ENCODE results near the gene ZSCAN5B. TPM values are rescaled to one million over a fixed set of nuclear protein-coding genes. Genes with fewer than 3 reads are reported as not detected.
"Not testable (repeated sequence)": the region's sequence is repeated elsewhere in the genome, so short reads cannot be mapped to it uniquely, and the experiment has no call there.

Gene ZSCAN5B
- total RNA-seq, 2 experiments from 2014 or later: not detected

DNA sequence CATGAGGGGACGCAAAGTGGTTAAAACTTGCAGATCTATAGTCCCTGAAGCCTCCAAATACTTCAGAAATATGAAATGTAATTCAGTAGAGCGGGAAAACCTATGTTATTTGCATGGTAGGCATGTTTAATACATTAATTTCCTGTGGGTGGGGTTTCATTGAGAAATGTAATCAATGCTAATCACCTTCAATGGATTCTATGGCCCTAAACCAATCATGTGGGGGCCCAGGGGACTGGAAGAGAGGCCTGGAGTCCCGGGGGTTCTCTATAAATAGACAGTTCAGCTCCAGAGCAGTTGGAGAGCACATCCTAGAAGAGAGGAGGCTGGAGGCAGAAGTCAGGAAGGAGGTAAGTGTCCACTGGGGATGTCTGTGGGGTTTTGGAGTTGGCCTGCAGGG, 4.4 kb upstream of the ZSCAN5B start, which contains the start of gene ZSCAN5C:
ZSCAN5C (plus strand) TSS at position 301 of the 400 bp plus-strand sequence. CDS start 3,641 bp downstream, outside the sequence.
- Mint-ChIP-seq H3K9me3 (no peaks in the 10 kb centered on the region), H3K4me1 (ENCODE audit: low read depth) (no peaks in the 10 kb centered on the region), H3K36me3 (ENCODE audit: low read depth) (no peaks in the 10 kb centered on the region), H3K4me3 (no peak within 1 kb of the TSS), H3K27ac (no peak within 1 kb of the TSS), H3K27me3 (ENCODE audit: low read depth) (peaks cover 6% of the 10 kb centered on the region)
- no peak for DNase-seq
- intact Hi-C loops (cut with micrococcal nuclease): no loop called here
- CTCF ChIA-PET: no interaction called here

DNA sequence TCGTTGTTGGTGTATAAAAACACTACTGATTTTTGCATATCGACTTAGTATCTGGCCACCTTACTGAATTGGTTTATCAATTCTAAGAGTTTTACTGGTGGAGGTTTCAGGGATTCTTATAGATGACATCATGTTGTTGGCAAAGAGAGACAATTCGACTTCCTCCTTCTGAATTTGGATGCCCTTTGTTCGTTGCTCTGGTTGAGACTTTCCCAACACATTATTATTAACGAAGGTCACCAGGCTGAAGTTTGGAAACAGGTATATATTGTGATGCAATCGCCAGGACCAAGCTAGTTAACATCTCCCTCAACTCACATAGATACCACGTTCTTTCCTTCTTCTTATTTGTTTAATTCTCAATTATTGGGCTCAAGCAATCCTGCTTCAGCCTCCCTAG, 2.1 kb upstream of the ZSCAN5B start:
- Mint-ChIP-seq H3K27me3 (ENCODE audit: low read depth) (peaks cover 2% of the 10 kb centered on the region), H3K36me3 (ENCODE audit: low read depth) (no peaks in the 10 kb centered on the region), H3K9me3 (no peaks in the 10 kb centered on the region), H3K4me1 (ENCODE audit: low read depth) (no peaks in the 10 kb centered on the region), H3K4me3 (no peak overlapping the region), H3K27ac (no peak overlapping the region)
- DNase-seq: no peak
- CTCF ChIA-PET: no interaction called here
- intact Hi-C loops (cut with micrococcal nuclease): no loop called here

DNA sequence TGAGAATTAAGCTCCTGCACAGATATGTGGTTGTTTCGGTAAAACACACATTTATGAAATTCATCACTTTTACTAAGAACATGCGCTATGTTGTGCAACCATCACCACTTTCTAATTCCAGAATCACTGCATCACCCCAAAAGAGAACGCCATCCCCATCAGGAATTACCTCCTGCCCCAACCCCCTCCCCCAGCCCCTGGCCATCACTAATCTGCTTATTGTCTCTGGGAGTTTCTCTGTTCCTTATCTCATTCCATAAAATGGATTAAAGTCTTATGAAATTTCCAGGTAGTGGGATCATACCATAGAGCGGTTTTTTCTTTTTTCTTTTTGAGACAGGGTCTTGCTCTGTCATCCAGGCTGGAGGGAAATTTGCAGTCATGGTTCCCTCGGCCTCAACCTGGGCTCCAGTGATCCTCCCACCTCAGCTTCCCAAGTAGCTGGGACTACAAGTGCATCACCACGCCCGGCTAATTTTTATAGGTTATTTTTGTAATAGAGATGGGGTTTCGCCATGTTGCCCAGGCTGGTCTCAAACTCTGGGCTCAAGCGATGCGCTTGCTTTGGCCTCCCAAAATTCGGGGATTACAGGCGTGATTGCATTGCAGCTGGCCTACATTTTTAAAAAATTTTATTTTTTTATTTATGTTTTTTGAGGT, 3.5 kb downstream of the ZSCAN5B start:
- Mint-ChIP-seq H3K4me1 (ENCODE audit: low read depth) (no peaks in the 10 kb centered on the region), H3K36me3 (ENCODE audit: low read depth) (no peaks in the 10 kb centered on the region), H3K27me3 (ENCODE audit: low read depth) (peaks cover 2% of the 10 kb centered on the region), H3K9me3 (no peaks in the 10 kb centered on the region), H3K27ac (no peak overlapping the region), H3K4me3 (no peak overlapping the region)
- CTCF ChIA-PET: no interaction called here
- DNase-seq: no peak
- intact Hi-C loops (cut with micrococcal nuclease): no loop called here

DNA sequence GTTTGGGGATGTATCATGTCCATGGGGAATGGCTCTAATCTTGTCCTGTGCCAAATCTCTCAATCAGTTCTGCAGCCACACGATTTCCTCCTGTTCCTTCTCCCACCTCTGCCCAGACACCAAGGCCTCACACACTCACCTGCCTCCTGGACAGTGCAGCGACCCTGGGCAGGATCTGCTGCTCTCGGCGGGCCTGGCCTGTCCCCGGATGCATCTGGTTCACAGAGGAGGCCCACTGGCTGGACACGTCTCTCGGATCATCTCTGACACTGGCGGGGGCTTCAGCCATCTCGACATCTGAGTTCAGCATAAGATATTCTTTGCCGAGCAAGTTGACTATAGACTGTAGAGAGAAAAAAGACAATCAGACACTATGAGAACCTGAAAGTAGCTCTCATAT, 5.9 kb downstream of the ZSCAN5B start:
- Mint-ChIP-seq H3K4me1 (ENCODE audit: low read depth) (no peaks in the 10 kb centered on the region), H3K4me3 (no peak overlapping the region), H3K36me3 (ENCODE audit: low read depth) (no peaks in the 10 kb centered on the region), H3K9me3 (no peaks in the 10 kb centered on the region), H3K27ac (no peak overlapping the region), H3K27me3 (ENCODE audit: low read depth) (no peaks in the 10 kb centered on the region)
- CTCF ChIA-PET: interaction anchor here (1.7 kb wide), 1 partner anchor 125 kb away, joined by 3 read pairs; no protein-coding TSS in a partner anchor
- intact Hi-C loops (cut with micrococcal nuclease): no loop called here
- DNase-seq: no peak

DNA sequence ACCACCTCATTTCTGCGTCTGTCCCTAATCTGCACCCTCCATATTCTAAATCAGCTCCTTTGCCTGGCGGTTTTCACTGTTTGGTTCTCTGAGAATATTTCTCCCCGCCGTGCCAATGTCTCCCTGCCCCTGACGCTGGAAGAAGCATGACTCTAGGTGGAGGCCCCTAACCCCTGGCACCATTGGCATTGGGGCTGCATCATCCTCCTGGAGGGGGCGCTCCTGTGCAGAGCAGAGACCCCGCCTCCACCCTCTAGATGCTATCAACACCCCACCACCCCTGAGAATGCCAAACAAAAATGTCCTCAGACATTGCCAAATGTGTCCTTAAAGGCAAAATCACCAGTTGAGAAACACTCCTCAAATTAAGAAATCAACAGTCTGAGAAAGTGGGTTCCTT, 6.5 kb downstream of the ZSCAN5B start:
- Mint-ChIP-seq H3K27ac (no peak overlapping the region), H3K4me3 (no peak overlapping the region), H3K4me1 (ENCODE audit: low read depth) (no peaks in the 10 kb centered on the region), H3K36me3 (ENCODE audit: low read depth) (no peaks in the 10 kb centered on the region), H3K27me3 (ENCODE audit: low read depth) (no peaks in the 10 kb centered on the region), H3K9me3 (no peaks in the 10 kb centered on the region)
- intact Hi-C loops (cut with micrococcal nuclease): no loop called here
- CTCF ChIA-PET: no interaction called here
- no peak for DNase-seq

DNA sequence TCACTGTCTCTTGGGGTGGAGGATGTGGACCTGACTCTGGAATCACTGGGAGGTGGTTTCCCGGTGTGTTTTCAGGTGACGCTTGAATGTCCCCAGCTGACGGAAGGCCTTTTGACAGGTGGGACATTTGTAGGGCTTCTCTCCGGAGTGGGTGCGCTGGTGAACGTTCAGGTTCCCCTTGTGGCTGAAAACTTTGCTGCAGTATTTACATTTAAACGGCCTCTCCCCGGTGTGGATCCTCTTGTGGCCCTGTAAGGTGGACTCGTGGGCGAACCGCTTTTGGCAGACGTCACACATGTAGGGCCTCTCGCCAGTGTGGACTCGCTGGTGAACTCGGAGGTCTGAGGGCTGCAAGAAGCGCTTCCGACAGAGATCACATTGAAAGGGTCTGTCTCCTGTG, 7.8 kb downstream of the ZSCAN5B start:
- no peak for DNase-seq
- Mint-ChIP-seq H3K27ac (no peak overlapping the region), H3K27me3 (ENCODE audit: low read depth) (no peaks in the 10 kb centered on the region), H3K4me3 (no peak overlapping the region), H3K9me3 (no peaks in the 10 kb centered on the region), H3K36me3 (ENCODE audit: low read depth) (no peaks in the 10 kb centered on the region), H3K4me1 (ENCODE audit: low read depth) (peaks cover 4% of the 10 kb centered on the region)
- intact Hi-C loops (cut with micrococcal nuclease): no loop called here
- CTCF ChIA-PET: no interaction called here

DNA sequence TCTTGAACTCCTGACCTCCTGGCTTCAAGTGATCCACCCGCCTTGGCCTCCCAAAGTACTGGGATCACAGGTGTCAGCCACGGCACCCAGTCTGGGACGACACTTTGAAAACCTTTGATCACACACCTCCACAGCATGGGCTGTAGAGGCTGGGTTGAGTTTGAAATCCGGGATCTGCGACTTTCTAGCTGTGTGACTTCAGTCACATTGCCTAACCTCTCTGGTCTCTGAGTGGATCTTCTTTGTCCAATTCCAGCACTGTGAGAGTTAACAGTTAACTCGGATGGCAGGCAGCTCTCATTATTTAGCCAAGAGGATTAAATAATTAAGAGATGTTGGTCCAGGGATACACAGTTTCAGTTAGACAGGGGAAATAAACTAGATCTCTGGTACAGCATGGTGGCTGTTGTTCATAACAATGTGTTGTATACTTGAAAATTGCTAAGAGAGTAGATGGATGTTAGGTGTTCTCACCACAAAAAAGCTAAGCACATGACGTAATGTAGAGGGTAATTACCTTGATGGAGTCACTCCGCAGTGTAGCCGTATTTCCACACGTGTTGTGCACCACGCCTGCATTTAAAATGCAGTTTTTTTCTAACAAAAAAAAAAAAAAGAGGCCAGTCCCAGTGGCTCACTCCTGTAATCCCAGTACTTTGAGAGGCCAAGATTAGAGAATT, 19.9 kb downstream of the ZSCAN5B start:
- CTCF ChIA-PET: interaction anchor here (0.6 to 2.0 kb wide), 3 partner anchors 96 to 171 kb away, joined by 3 to 9 read pairs (median 5); no protein-coding TSS in a partner anchor
- intact Hi-C loops (cut with micrococcal nuclease): no loop called here
- no peak overlapping the region for H3K27ac Mint-ChIP-seq

DNA sequence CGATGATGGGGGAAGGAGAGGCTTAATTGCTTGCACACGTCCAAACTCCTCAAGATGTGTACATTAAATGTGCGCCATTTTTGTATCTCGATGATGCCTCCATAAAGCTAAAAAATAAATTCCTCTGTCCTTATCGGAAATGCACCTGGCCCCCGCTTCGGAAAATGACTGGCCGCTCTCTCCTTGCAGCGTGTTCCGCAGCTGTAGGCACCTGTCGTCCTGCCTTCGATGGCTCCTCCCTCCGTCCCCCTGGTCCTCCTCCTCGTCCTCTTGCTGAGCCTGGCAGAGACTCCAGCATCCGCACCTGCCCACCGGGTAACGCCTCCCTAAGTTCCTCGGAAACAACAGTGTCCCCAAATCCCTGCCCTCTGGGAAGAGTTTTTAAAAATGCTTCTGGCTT, 20.7 kb downstream of the ZSCAN5B start:
- Mint-ChIP-seq H3K27me3 (ENCODE audit: low read depth) (peaks cover 3% of the 10 kb centered on the region), H3K27ac (no peak overlapping the region), H3K4me1 (ENCODE audit: low read depth) (peaks cover 1% of the 10 kb centered on the region), H3K36me3 (ENCODE audit: low read depth) (no peaks in the 10 kb centered on the region), H3K9me3 (no peaks in the 10 kb centered on the region), H3K4me3 (no peak overlapping the region)
- DNase-seq: no peak
- intact Hi-C loops (cut with micrococcal nuclease): no loop called here
- CTCF ChIA-PET: interaction anchor here (0.6 kb wide), 1 partner anchor 1136 kb away, joined by 3 read pairs; no protein-coding TSS in a partner anchor

More for the DNA sequence above, 19.9 kb downstream of the ZSCAN5B start:
- Mint-ChIP-seq H3K9me3 (no peaks in the 10 kb centered on the region), H3K4me3 (no peak overlapping the region), H3K27me3 (ENCODE audit: low read depth) (peaks cover 3% of the 10 kb centered on the region), H3K4me1 (ENCODE audit: low read depth) (no peaks in the 10 kb centered on the region), H3K36me3 (ENCODE audit: low read depth) (no peaks in the 10 kb centered on the region)
- no peak for DNase-seq

DNA sequence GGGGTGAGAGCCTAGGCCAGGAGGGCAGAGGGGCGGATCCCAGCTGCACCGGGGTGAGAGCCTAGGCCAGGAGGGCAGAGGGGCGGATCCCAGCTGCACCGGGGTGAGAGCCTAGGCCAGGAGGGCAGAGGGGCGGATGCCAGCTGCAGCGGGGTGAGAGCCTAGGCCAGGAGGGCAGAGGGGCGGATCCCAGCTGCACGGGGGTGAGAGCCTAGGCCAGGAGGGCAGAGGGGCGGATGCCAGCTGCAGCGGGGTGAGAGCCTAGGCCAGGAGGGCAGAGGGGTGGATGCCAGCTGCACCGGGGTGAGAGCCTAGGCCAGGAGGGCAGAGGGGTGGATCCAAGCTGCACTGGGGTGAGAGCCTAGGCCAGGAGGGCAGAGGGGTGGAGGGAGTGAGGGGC, 21.3 kb downstream of the ZSCAN5B start:
- H3K4me3 Mint-ChIP-seq; DNase-seq; H3K27me3 Mint-ChIP-seq (ENCODE audit: low read depth); H3K36me3 Mint-ChIP-seq (ENCODE audit: low read depth); intact Hi-C loops (cut with micrococcal nuclease); H3K9me3 Mint-ChIP-seq; H3K4me1 Mint-ChIP-seq (ENCODE audit: low read depth); H3K27ac Mint-ChIP-seq: not testable (repeated sequence)
- CTCF ChIA-PET: interaction anchor here (0.6 to 0.8 kb wide), 2 partner anchors 474 to 1136 kb away, joined by 3 read pairs; no protein-coding TSS in a partner anchor

DNA sequence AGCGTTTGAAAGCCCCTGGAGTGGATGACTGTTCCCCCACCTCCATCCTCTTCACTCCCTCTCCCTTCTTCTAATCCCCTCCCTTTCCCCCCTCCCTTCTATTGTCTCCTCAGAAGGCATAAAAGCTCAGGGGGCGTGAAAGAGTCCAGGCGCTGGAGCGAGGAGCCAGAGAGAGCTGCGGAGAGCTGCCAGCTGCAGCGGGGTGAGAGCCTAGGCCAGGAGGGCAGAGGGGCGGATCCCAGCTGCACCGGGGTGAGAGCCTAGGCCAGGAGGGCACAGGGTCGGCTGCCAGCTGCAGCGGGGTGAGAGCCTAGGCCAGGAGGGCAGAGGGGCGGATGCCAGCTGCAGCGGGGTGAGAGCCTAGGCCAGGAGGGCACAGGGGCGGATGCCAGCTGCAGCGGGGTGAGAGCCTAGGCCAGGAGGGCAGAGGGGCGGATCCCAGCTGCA, 21.7 kb downstream of the ZSCAN5B start, which contains the start of gene GALP:
GALP (plus strand) TSS at position 148 of the 447 bp plus-strand sequence. CDS start 1,101 bp downstream, outside the sequence.
- H3K27ac Mint-ChIP-seq; H3K4me1 Mint-ChIP-seq (ENCODE audit: low read depth); DNase-seq; H3K36me3 Mint-ChIP-seq (ENCODE audit: low read depth); H3K9me3 Mint-ChIP-seq; intact Hi-C loops (cut with micrococcal nuclease); H3K4me3 Mint-ChIP-seq; H3K27me3 Mint-ChIP-seq (ENCODE audit: low read depth): not testable (repeated sequence)
- CTCF ChIA-PET: interaction anchor here (0.6 to 0.8 kb wide), 2 partner anchors 35 to 474 kb away, joined by 3 read pairs; no protein-coding TSS in a partner anchor

DNA sequence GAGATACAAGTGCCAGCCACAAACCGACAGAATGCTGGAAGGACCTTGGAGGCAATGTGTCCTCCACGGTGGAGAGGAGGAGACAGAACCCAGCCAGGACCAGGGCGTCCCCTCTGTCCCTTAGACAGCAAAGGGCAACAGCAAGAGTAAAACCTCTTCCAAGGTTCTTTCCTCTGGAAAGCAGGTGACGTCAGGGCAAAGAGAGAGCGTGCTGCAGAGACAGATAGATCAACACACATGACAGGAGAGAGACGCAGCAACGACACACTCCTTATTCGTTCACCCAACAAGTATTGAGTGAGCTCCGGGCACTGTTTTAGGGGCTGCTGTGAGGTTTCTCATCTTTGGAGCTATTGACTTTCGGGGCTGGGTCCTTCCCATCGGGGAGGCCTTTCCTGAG, 23.0 kb downstream of the ZSCAN5B start:
- Mint-ChIP-seq H3K4me3 (no peak overlapping the region), H3K27me3 (ENCODE audit: low read depth) (peaks cover 3% of the 10 kb centered on the region), H3K4me1 (ENCODE audit: low read depth) (peaks cover 3% of the 10 kb centered on the region), H3K36me3 (ENCODE audit: low read depth) (no peaks in the 10 kb centered on the region), H3K9me3 (no peaks in the 10 kb centered on the region), H3K27ac (no peak overlapping the region)
- CTCF ChIA-PET: interaction anchor here (1.8 to 3.8 kb wide), 2 partner anchors 77 to 102 kb away, joined by 4 to 16 read pairs; no protein-coding TSS in a partner anchor
- DNase-seq: no peak
- intact Hi-C loops (cut with micrococcal nuclease): no loop called here

DNA sequence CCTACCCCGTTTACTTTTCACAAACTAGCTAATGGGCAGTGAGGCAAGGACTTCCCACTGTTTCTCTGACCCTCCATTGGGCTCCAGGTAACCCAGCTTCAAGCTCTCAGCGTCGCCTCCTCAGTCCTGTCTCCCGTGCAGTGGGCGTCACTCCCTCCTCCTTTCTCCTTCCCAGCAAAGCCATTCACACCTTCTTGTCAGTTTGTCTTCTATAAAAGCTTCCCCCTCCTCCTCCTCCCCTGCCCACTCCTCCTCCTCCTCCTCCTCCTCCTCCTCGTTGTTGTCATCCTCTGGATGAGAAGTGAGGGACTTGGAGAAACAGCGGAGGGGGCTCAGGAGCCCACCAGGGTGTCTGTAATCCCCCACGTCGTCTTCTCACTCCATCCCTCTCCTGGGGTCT, 23.5 kb downstream of the ZSCAN5B start:
- no peak for DNase-seq
- Mint-ChIP-seq H3K4me3 (no peak overlapping the region), H3K36me3 (ENCODE audit: low read depth) (no peaks in the 10 kb centered on the region), H3K4me1 (ENCODE audit: low read depth) (peaks cover 3% of the 10 kb centered on the region), H3K27me3 (ENCODE audit: low read depth) (peaks cover 3% of the 10 kb centered on the region), H3K27ac (no peak overlapping the region), H3K9me3 (no peaks in the 10 kb centered on the region)
- CTCF ChIA-PET: interaction anchor here (1.2 to 3.8 kb wide), 5 partner anchors 78 to 108 kb away, joined by 3 to 16 read pairs (median 6); no protein-coding TSS in a partner anchor
- intact Hi-C loops (cut with micrococcal nuclease): no loop called here
